ENCODE measurements around the gene ATP8A2.

DNA sequence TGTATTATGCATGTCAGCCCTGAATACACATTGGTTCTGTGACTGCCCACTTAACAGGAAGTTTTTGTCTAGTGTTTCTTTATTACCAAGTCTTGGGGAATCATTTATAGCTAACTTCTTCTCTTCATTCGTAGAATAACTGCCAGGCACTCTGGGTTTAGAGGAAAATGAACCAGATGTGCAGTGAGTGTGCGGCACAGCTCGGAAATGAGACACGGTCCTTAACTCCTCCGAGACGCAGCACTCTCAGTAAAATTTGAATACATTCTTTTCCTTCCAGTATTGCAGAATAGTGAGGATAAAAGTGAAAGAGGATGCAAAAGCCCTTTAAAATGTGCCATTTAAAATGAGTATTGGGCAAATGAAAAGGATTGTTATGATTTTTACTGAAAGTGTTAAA lies 29.2 kb downstream of the ATP8A2 start:
- TF ChIP-seq, protein P1, sequence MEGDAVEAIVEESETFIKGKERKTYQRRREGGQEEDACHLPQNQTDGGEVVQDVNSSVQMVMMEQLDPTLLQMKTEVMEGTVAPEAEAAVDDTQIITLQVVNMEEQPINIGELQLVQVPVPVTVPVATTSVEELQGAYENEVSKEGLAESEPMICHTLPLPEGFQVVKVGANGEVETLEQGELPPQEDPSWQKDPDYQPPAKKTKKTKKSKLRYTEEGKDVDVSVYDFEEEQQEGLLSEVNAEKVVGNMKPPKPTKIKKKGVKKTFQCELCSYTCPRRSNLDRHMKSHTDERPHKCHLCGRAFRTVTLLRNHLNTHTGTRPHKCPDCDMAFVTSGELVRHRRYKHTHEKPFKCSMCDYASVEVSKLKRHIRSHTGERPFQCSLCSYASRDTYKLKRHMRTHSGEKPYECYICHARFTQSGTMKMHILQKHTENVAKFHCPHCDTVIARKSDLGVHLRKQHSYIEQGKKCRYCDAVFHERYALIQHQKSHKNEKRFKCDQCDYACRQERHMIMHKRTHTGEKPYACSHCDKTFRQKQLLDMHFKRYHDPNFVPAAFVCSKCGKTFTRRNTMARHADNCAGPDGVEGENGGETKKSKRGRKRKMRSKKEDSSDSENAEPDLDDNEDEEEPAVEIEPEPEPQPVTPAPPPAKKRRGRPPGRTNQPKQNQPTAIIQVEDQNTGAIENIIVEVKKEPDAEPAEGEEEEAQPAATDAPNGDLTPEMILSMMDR (IDR thresholded peaks at IDR 0.05; ENCODE audit: insufficient read depth, low read depth, low read length) = no peak
- no peak for TF ChIP-seq EZH2 (IDR thresholded peaks at IDR 0.05; ENCODE audit: insufficient read depth, low read length)

Measured in astrocyte (in vitro differentiated cells and primary cell).